ENCODE data around the gene THOC6.
A peak's percentile ranks its signal among the peaks of the same experiment; 100 is the strongest.

Gene THOC6

DNA sequence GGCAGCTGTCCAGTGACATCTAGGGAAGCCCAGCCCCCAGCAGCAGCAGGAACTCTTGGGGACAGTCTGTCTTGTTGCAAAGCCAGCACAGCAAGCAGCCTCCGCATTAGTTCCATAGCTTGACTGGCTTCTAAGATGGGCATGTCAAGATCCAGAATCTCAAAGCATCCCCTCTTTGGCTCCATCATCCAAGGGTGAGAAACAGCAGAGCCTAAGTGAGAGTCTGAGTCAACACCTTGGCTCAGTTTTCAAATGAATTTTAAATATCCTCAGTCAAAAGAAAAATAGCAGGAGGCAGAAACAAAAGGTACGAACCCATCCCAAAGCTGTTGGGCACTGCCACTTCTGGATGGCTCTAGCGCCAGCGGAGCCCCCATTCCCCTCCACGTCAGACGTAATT is 8.9 kb upstream of the THOC6 start:
- DNase-seq: no peak

DNA sequence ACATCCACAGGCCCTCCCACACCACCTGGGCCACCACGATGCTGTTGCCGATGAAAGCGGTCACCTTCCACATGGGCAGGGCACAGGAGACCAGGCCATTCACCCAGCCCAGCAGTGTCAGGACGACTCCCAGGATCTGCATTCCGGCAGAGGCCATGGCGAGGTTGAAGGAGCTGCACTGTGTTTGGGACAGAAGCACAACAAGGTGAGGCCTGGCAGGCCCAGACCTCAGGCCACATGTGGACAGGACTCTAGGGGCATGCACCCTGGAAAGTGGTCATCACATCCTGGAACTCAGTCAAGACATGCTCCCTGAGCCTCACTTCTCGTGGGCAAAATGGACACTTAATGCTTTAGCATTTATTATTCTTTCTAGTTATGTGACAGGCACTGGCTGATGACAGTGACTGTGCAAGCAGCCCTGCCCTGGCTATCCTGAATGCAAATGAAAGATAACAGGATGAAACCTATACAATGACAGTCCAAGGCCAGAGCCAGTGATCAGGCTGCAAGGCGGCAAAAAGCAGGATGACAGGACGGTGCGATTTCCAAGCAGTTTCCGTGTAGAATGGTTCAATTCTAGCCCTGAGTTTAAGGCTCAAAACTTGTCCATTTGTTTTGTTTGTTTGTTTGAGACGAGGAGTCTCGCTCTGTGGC is 7.8 kb upstream of the THOC6 start:
- no peak for DNase-seq

DNA sequence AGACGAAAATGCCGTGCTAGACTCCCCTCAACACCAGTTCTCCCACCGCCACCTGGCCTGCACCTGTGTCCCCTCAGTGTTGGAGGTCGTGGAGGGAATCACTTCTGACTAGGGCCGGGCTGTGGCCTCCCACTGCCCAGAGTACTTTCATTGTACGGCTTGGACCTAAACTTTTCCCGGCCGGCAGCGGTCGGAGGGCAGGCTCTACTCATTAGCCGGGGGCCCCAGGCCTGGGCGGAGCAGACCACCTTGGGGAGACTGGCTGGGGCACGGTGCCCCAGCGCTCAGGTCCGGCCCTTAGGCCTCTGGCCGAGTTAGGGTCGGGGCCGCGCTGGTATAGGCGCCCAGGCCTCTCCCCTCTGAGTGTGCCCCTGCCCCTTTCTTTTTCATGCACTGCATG is 6.5 kb upstream of the THOC6 start:
- DNase-seq: no peak

DNA sequence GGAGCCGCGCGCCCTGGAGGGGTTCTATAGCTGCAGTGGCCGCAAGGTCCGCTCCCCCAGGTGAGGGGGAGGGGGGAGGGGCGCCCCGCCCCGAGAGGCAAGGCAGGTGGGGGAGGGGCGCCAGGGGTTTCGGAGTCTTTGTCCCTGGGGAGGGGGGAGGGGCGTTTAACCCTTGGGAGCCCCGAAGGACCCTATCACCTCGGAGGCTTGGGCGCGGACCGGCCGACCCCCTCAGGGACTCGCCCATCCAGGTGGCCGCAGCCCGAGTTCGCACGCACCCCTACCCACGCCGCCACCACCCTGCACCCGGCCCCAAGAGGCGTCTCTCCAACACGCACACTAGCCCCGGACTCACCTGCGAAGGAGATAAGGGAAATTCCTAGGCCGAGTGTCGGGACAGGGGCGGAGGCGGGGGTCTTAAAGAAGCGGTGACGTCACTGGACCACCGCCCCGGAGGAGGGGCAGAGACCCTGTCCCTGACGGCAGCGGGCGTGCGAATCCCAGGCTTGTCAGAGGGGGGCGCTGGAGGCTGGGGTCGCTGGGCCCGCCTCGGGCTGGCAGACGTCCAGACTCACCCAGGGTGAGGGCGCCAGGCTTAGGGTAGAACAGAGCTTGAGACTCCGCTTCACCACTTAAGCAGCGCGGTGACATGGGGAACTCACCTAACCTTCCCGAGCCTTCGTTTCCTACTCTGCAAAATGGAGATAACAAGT is 5.9 kb upstream of the THOC6 start, which contains the start of gene CLDN6:
Gene CLDN6 (minus strand): TSS at position 390 of the 713 bp plus-strand sequence. CDS start 2,162 bp downstream, outside the sequence.
- peak in 2 of 56 donors; percentile 6 to 50 for DNase-seq

DNA sequence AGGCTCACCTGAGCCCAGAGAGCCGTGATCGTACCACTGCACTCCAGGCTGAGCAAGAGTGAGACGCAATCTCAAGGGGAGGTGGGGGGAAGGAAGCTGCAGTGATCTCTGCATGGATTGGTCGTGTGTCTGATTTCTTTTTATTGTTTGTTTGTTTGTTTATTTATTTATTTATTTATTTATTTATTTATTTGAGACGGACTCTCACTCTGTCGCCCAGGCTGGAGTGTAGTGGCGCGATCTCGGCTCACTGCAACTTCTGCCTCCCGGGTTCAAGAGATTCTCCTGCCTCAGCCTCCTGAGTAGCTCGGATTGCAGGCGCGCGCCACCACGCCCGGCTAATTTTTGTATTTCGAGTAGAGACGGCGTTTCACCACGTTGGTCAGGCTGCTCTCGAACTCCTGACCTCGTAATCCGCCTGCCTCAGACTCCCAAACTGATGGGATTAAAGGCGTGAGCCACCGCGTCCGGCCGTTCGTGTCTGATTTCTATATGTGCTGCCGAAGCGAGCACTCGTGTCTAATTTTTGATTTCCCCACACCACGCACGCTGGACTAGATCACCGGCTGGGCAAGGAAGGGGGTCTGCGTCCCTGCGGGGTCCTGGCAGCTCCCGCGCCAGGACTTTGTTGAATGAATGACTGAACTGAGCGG is 4.1 kb upstream of the THOC6 start:
- no peak for DNase-seq

DNA sequence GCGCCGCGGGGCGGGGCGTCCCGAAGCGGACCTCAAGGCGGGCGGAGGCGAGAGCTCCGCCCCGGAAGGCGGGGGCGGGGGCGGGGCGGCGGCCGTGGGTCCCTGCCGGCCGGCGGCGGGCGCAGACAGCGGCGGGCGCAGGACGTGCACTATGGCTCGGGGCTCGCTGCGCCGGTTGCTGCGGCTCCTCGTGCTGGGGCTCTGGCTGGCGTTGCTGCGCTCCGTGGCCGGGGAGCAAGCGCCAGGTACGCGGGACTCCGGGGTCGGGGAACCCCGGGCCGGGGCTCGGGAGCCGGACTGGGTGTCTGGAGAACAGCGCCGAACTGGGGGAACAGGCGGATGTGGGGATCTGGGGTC is 3.6 kb upstream of the THOC6 start, which contains the start of gene TNFRSF12A:
Gene TNFRSF12A (plus strand): TSS at position 122 of the 357 bp plus-strand sequence. CDS start 30 bp downstream, at position 152.
- peak in 30 of 56 donors; percentile 7 to 64 (median 25) for DNase-seq

DNA sequence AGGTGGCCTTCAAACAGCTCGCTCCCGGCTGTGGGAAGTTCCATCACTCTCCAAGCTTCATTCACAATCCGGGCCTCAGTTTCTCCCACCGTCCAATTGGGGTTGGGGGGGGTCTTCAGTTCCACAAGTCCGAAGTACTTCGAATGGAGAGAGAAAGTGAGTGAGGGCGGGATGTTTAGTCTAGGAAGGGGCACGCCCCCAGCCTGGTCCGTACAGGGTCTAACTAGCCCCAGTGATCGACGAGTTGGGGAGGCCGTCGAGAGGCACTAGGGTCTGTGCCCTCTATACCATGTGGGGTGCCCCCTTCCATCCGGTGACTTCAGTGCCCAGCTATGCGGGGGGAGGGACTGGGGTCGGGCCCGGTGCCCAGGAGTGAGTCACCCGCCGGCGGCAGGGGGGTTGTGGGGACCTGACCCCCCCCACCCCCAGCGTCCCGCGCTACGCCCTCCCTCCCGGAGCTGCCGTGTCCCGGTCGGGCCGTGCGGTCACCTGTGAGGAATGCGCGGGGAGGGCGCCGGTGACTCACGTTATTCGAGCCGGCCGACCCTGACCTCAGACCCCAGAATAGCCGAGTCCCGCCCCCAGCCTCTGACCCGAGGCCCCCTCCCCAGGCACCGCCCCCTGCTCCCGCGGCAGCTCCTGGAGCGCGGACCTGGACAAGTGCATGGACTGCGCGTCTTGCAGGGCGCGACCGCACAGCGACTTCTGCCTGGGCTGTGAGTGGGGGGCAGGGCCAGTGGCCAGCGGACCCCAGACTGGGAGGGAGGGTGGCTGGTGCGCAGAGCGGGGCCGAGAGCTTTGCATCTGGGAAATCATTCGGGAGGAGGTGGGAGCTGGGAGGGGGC is 3.0 kb upstream of the THOC6 start:
- peak in 22 of 56 donors; percentile 7 to 86 (median 29) for DNase-seq

DNA sequence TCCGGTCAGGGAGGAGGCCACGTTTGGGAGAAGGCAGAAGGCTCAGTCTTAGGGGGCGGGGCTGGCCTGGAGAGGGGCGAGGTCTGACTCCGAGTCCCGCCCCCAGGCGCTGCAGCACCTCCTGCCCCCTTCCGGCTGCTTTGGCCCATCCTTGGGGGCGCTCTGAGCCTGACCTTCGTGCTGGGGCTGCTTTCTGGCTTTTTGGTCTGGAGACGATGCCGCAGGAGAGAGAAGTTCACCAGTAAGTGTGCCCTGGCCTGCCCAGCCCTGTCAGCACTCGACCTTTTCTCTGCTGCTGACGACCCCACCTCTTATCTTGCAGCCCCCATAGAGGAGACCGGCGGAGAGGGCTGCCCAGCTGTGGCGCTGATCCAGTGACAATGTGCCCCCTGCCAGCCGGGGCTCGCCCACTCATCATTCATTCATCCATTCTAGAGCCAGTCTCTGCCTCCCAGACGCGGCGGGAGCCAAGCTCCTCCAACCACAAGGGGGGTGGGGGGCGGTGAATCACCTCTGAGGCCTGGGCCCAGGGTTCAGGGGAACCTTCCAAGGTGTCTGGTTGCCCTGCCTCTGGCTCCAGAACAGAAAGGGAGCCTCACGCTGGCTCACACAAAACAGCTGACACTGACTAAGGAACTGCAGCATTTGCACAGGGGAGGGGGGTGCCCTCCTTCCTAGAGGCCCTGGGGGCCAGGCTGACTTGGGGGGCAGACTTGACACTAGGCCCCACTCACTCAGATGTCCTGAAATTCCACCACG is 2.2 kb upstream of the THOC6 start:
- peak in 25 of 56 donors; percentile 7 to 70 (median 29) for DNase-seq

DNA sequence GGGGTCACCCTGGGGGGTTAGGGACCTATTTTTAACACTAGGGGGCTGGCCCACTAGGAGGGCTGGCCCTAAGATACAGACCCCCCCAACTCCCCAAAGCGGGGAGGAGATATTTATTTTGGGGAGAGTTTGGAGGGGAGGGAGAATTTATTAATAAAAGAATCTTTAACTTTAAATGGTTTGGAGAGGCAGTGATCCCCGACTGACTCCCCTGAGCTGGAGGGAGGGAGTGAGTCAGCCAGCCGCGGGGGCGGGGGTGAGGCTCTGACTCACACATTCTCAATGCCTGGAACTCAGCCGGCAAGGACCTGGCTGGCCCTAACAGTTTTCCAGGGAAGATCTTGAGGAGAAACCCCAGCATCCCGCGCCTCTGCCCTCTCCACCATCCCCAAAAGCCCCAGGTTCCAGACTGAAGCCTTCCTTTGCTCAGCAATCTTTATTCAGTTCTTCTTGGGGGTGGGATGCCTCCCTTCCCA is 1.6 kb upstream of the THOC6 start:
- peak in 45 of 56 donors; percentile 5 to 89 (median 58) for DNase-seq

DNA sequence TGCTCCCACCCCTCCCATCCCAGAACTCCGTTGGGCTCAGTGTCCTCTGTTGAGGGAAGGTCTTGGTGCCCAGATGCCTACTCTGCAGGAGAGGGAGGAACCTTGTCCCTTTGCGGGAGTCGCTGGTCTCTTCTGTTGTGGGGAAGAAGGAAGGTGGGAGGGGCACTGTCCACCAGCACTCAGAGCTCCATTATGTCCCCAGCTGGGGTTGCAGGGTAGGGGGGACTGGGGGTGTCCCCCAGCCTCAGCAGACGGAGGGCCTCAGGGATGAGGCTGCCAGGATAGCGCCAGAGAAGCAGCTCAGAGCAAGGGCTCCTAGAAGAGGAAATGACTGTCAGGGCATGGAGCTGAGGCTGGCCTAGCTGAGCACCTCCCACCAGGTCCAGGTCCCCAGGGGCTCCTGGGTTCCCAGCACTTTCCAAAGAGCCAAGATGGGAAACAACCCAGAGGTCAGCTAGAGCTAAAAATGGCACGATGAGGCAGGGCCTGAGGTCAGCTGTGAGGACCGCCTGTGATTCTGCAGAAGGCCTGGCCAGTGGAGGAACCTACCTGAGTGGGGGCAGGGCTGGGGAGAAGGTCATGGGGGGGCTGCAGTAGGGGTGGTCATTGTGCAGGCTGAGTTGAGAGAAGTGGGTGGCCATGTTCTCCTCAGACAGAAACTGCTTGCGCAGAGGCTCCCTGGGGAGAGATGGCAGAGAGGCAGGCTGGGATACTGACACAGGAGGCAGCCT is 986 bp upstream of the THOC6 start:
- DNase-seq: peak in 5 of 56 donors; percentile 8 to 49 (median 39)

DNA sequence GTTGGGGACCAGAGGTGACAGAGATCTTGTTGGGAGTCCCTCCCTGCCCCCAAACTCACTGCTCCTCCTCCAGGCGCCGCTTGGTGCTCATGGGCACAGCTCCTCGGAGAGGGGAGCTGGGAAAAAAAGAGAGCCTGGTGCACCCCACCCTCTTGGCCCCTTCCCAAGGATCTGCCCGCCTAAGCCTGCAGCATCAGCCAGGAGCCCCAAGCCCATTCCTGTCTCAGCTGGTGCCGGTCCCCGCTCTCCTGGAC is 493 bp upstream of the THOC6 start:
- DNase-seq: peak in 34 of 56 donors; percentile 21 to 76 (median 59)

DNA sequence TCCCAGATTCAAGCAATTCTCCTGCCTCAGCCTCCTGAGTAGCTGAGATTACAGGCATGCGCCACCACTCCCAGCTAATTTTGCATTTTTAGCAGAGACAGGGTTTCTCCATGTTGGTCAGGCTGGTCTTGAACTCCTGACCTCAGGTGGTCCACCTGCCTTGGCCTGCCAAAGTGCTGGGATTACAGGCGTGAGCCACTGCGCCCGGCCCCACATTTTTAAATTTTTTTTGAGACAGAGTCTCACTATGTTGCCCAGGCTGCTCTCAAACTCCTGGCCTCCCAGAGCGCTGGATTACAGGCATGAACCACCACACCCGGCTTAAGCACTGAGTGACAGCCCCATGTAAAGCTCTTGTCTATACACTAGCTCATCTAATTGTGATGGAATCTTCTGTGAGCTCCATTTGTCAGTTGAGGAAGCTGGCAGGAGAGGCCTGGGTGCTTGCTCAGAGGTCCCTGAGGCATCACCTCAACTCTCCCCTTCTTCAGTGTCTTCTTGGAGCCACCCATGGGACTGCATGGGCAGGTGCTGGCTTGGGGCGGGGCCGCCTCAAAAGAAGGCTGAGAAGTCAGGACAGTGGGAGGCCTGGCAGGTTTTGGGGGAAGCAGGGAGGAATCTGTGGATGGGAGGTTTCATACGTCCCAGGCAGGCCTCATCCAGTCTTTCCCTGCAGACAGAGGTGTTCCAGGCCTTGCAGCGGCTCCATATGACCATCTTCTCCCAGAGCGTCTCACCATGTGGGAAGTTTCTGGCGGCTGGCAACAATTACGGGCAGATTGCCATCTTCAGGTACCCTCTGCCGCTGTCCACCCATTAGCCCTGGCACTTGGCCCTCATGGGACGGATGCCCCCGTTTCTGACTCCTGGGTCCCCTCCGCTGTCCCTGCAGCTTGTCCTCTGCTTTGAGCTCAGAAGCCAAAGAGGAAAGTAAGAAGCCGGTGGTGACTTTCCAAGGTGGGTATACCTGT is 1.5 kb downstream of the THOC6 start:
- no peak for DNase-seq

DNA sequence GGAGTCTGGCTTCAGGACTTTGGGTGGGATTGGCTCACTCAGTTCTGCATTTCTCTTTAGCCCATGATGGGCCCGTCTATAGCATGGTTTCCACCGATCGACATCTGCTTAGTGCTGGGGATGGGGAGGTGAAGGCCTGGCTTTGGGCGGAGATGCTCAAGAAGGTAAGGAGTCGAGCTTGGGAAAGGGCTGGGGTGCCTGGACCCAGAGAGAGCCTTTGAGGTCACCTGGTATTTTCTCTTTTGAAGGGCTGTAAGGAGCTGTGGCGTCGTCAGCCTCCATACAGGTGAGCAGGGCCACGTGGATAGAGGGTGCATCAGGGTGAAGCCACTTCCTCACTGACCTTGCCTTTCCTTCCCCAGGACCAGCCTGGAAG is 2.2 kb downstream of the THOC6 start:
- no peak for DNase-seq

DNA sequence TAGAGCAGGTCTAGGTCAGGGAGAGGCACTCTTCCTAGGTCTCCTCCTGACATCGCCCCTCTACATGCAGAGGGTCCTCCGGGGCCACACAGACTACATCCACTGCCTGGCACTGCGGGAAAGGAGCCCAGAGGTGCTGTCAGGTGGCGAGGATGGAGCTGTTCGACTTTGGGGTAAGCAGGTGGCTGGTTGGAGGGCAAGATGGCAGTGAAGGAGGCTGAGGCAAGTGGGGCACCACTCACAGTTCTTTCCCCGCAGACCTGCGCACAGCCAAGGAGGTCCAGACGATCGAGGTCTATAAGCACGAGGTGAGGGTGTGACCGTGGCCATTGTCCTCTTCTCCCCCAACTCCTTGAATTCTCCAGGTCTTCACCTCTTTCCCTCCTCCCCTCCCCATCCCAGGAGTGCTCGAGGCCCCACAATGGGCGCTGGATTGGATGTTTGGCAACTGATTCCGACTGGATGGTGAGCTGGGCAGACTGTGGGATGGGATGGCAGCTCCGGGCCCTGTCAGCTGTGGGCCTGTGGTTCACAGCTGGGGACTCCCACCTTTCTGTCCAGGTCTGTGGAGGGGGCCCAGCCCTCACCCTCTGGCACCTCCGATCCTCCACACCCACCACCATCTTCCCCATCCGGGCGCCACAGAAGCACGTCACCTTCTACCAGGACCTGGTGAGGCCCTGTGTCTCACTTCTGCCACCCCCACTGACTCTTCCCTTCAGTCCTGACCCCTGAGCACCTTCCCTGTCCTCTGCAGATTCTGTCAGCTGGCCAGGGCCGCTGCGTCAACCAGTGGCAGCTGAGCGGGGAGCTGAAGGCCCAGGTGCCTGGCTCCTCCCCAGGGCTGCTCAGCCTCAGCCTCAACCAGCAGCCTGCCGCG is 3.0 kb downstream of the THOC6 start:
- DNase-seq: no peak

DNA sequence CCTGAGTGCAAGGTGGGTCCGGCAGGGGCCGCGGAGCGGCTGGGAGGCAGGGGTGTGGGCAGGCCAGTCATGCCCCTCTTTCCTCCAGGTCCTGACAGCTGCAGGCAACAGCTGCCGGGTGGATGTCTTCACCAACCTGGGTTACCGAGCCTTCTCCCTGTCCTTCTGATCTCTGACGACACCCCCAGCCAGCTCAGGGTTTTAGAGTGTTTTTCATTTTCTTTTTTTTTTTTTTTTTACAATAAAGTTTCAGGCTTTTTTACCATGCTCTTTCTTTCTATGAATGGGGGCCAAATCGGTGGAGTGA is 3.6 kb downstream of the THOC6 start:
- DNase-seq: no peak

DNA sequence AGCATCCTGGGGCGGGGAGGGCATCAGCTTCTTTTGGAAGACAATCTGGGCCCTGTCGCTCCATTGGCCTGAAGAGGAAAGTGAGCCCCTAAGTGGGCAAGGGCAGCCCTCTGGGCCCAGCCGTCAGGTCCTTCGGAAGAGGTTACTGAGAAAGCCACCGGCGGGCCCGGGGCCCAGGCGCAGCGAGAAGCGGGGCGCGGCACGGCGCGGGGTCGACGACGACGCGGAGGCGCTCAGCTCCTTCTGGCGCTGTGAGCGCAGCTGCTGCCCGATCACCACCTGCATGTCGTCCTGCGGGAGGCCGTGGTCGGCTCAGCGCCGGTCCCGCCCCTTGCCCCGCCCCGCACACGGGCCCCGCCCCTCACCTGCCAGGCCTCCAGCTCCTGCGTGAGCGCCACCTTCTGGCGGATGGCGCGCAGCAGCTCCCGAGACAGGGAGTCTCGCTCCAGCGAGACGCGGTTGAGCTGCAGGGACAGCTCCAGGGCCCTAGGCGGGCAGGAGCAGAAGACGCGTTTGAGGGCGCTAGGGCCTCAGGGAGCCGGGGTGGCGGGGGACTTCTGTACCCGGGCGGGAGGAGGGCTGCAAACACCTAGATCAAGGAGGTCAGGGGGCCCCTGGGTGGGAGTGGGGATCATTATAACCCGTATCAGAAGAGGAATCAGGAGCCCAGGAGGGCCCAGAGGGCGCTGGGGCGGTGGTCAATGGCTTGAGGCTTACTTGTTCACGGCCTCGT is 4.3 kb downstream of the THOC6 start:
- peak in 42 of 56 donors; percentile 9 to 85 (median 53) for DNase-seq

DNA sequence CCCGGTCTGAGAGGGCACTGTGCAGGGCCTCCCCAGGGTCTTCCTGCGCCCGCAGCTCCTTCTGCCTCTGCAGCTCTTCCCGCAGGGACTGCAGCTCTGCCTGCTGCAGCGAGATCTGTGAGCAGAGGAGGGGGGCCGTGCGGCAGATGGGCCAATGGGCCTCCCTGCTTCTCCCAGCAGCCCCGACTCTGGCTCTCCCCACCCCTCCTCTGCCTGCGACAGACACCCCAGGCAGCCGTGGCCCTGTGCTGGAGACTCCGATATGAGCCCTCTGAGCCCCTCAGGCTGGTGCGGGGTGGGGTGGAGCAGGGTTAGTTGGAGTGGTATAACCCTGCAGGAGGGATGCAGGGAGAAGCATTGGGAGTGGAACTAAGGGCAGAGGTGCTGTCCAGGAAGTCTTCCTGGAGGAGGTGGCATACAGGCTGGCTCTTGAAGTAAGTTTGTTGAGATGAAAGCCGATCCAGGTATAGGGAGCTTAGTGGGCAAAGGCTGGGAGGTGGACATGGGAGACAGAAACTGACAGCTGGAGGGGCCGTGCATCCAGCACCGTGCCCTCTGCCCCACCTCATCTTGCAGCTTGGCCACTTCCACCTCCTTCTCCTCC is 5.0 kb downstream of the THOC6 start:
- no peak for DNase-seq

Measured in nucleus accumbens (tissue), 56 donors.